Endodermal cell (in vitro differentiated cells): Measurements from ENCODE around the gene STXBP1. TPM values are rescaled to one million over a fixed set of nuclear protein-coding genes. Genes with fewer than 3 reads are reported as not detected.
"Not testable (repeated sequence)": the region's sequence is repeated elsewhere in the genome, so short reads cannot be mapped to it uniquely, and the experiment has no call there.

Experiments
- DNase-seq: peaks from one replicate; pipeline ENCODE4 v3.0.0-alpha.2; 2017
- H3K27ac ChIP-seq: 2 replicates; pipeline ENCODE4 v1.5.1; 2013; ENCODE audit warnings: mild to moderate bottlenecking, low read depth, low read length, moderate library complexity
- H3K27me3 ChIP-seq: 2 replicates; pipeline ENCODE4 v1.6.1; 2013; ENCODE audit warnings: mild to moderate bottlenecking, low read length, moderate library complexity; ENCODE audit not compliant: insufficient read depth, control insufficient read depth, poor library complexity, severe bottlenecking
- H3K36me3 ChIP-seq: 2 replicates; pipeline ENCODE4 v1.7.0; 2013; ENCODE audit warnings: mild to moderate bottlenecking, low read length, moderate library complexity; ENCODE audit not compliant: control insufficient read depth, insufficient read depth
- H3K4me1 ChIP-seq: one replicate; pipeline ENCODE4 v1.7.0; 2013; ENCODE audit warnings: low read length; ENCODE audit not compliant: control insufficient read depth, insufficient read depth
- H3K4me3 ChIP-seq: 2 replicates; pipeline ENCODE4 v1.5.1; 2013; ENCODE audit warnings: mild to moderate bottlenecking, low read length, moderate library complexity
- H3K9ac ChIP-seq: 2 replicates; pipeline ENCODE4 v1.6.1; 2013; ENCODE audit warnings: mild to moderate bottlenecking, low read length, moderate library complexity; ENCODE audit not compliant: poor library complexity, severe bottlenecking; ENCODE audit errors: extremely low read depth
- H3K9me3 ChIP-seq: 2 replicates; pipeline ENCODE4 v1.6.1; 2013; ENCODE audit warnings: mild to moderate bottlenecking, low read length, moderate library complexity; ENCODE audit not compliant: control insufficient read depth
- H3K27ac Mint-ChIP-seq: 2 replicates; pipeline ENCODE4 v1.8.0; 2020; ENCODE audit warnings: mixed read lengths
- H3K27me3 Mint-ChIP-seq: 2 replicates; pipeline ENCODE4 v1.8.0; 2021; ENCODE audit warnings: mild to moderate bottlenecking, mixed read lengths; ENCODE audit not compliant: insufficient read depth
- H3K36me3 Mint-ChIP-seq: 2 replicates; pipeline ENCODE4 v1.8.0; 2020; ENCODE audit warnings: low read depth, mixed read lengths
- H3K4me1 Mint-ChIP-seq: 2 replicates; pipeline ENCODE4 v1.8.0; 2020; ENCODE audit warnings: mixed read lengths
- H3K4me3 Mint-ChIP-seq: 2 replicates; pipeline ENCODE4 v1.8.0; 2020; ENCODE audit warnings: mild to moderate bottlenecking, moderate library complexity, mixed read lengths
- H3K9me3 Mint-ChIP-seq: 2 replicates; pipeline ENCODE4 v1.8.0; 2020; ENCODE audit warnings: mild to moderate bottlenecking, mixed read lengths
- CTCF ChIP-seq: fragments of 200-600 bp; sonication (generic); conservative IDR thresholded peaks from 2 replicates; pipeline ENCODE4 v1.5.0; 2021; ENCODE audit warnings: antibody characterized with exemption, mild to moderate bottlenecking
- WGBS, 2 experiments: methylation state at CpG; one replicate each; pipeline versions ENCODE4 v1.1.5 to v1.1.7; 2013; ENCODE audit warnings: missing lambda C conversion rate in 2 of 2, mixed read lengths in 1 of 2; ENCODE audit not compliant: insufficient coverage in 1 of 2, insufficient read length in 1 of 2; 5-methylcytosine and 5-hydroxymethylcytosine counted together
- total RNA-seq, 2 donors: library from RNA; stranded (reverse); fragmentation: NEBNext Ultra II Directional in 1 of 2; extraction: Animal tissue kit (Norgen Biotek cat#: 25700) in 1 of 2; gene quantifications; 2 replicates in 1 of 2; 3 replicates in 1 of 2; pipeline ENCODE4 v1.2.1, GENCODE V29; 2021

The STXBP1 gene
- total RNA-seq, 2 donors from 2014 or later = 27.8 to 46.8 TPM

- H3K27ac ChIP-seq = no peak overlapping the region
- no peak overlapping the region for H3K9ac ChIP-seq
- no peak overlapping the region for H3K27ac Mint-ChIP-seq
- peaks cover 4% of the 10 kb centered on the region for H3K4me1 ChIP-seq
- DNase-seq = no peak
- no peaks in the 10 kb centered on the region for H3K27me3 ChIP-seq
- H3K4me1 Mint-ChIP-seq = peaks cover 12% of the 10 kb centered on the region
- H3K4me3 Mint-ChIP-seq = no peak overlapping the region
- no peaks in the 10 kb centered on the region for H3K9me3 Mint-ChIP-seq
- no peaks in the 10 kb centered on the region for H3K36me3 Mint-ChIP-seq
- no peak overlapping the region for H3K4me3 ChIP-seq
- H3K27me3 Mint-ChIP-seq = peaks cover 2% of the 10 kb centered on the region
- 89 to 93% methylated on average over 4 to 7 of the region's 7 CpGs for WGBS, 2 experiments
- H3K9me3 ChIP-seq = no peaks in the 10 kb centered on the region
- no peak for TF ChIP-seq CTCF
- H3K36me3 ChIP-seq = no peaks in the 10 kb centered on the region
These were observed 31.1 kb upstream of the STXBP1 start for GRCh38 chr9:127580879-127581475.

GRCh38 chr9:127584474-127584805 lies 27.6 kb upstream of the STXBP1 start:
- not testable (repeated sequence) for H3K27ac Mint-ChIP-seq, H3K27me3 ChIP-seq, H3K4me3 Mint-ChIP-seq, DNase-seq, H3K36me3 ChIP-seq, H3K9ac ChIP-seq, H3K27ac ChIP-seq, H3K4me1 ChIP-seq, H3K36me3 Mint-ChIP-seq, H3K4me3 ChIP-seq, H3K4me1 Mint-ChIP-seq, H3K27me3 Mint-ChIP-seq, H3K9me3 ChIP-seq, H3K9me3 Mint-ChIP-seq
- WGBS, 2 experiments = 93% methylated on average over 3 of the region's 3 CpGs

- H3K27ac ChIP-seq = no peak overlapping the region
- Mint-ChIP-seq H3K27ac (no peak overlapping the region), H3K4me1 (no peaks in the 10 kb centered on the region), H3K36me3 (no peaks in the 10 kb centered on the region), H3K4me3 (no peak overlapping the region), H3K9me3 (no peaks in the 10 kb centered on the region), H3K27me3 (no peaks in the 10 kb centered on the region)
- no peaks in the 10 kb centered on the region for H3K9me3 ChIP-seq
- no peaks in the 10 kb centered on the region for H3K4me1 ChIP-seq
- no peak for TF ChIP-seq CTCF
- H3K27me3 ChIP-seq = no peaks in the 10 kb centered on the region
- H3K4me3 ChIP-seq = no peak overlapping the region
- DNase-seq = no peak
- no peaks in the 10 kb centered on the region for H3K36me3 ChIP-seq
- WGBS, 2 experiments = 83 to 96% methylated on average over 3 to 4 of the region's 4 CpGs
- H3K9ac ChIP-seq = no peak overlapping the region
These were observed 26.8 kb upstream of the STXBP1 start for GRCh38 chr9:127585161-127585819.
